ENCODE data around the gene STAT4. TPM values are rescaled to one million over a fixed set of nuclear protein-coding genes. Genes with fewer than 3 reads are reported as not detected.

The STAT4 gene
- total and polyA plus RNA-seq, 4 donors: 0.85 to 7.9 (median 3.2) TPM

DNA sequence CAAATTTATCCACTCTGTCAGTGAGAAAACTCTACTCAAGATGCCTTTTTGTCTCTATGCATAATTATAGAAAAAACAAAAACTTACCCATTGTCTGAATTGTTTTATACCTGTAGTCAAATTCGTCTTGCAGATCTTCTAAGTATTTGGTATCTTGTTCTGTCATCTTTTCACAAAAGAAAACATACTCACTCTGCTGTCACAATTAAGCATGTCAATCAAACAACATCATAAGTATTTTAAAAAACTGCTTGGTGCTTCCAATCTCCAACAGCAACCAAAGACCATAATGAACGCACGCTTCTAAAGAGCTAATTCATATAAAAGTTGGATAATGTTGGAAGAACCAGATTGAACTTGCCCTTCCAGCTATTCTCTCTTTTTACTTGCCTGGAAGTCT, 81.2 kb downstream of the STAT4 start:
- H3K9ac ChIP-seq (ENCODE audit: low read depth in 1 of 2, low read length in 2 of 2): no peak overlapping the region
- DNase-seq (ENCODE audit: low spot score): no peak
- no peaks in the 10 kb centered on the region for H3K27me3 ChIP-seq (ENCODE audit: control insufficient read depth in 4 of 4, insufficient read depth in 4 of 4, low read length in 3 of 4)
- H3K27ac ChIP-seq (ENCODE audit: low read depth in 1 of 2, low read length in 2 of 2): no peak overlapping the region
- H3K4me3 ChIP-seq (ENCODE audit: low read depth in 1 of 3, low read length in 3 of 3): no peak overlapping the region
- WGBS: 94% methylated on average over 3 of the region's 3 CpGs
- peaks cover 0 to 3% (median 0%) of the 10 kb centered on the region in 4 donors for H3K4me1 ChIP-seq (ENCODE audit: control insufficient read depth in 4 of 4, insufficient read depth in 4 of 4, low read length in 3 of 4)
- no peaks in the 10 kb centered on the region for H3K9me3 ChIP-seq (ENCODE audit: control insufficient read depth in 4 of 4, low read length in 3 of 4)
- TF ChIP-seq, protein P1, sequence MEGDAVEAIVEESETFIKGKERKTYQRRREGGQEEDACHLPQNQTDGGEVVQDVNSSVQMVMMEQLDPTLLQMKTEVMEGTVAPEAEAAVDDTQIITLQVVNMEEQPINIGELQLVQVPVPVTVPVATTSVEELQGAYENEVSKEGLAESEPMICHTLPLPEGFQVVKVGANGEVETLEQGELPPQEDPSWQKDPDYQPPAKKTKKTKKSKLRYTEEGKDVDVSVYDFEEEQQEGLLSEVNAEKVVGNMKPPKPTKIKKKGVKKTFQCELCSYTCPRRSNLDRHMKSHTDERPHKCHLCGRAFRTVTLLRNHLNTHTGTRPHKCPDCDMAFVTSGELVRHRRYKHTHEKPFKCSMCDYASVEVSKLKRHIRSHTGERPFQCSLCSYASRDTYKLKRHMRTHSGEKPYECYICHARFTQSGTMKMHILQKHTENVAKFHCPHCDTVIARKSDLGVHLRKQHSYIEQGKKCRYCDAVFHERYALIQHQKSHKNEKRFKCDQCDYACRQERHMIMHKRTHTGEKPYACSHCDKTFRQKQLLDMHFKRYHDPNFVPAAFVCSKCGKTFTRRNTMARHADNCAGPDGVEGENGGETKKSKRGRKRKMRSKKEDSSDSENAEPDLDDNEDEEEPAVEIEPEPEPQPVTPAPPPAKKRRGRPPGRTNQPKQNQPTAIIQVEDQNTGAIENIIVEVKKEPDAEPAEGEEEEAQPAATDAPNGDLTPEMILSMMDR (IDR thresholded peaks at IDR 0.05; ENCODE audit: low read depth, low read length, missing input control): no peak
- TF ChIP-seq NR2F2 (IDR thresholded peaks at IDR 0.05) (no peak), FOXA2 (IDR thresholded peaks at IDR 0.05) (no peak), EGR1 (IDR thresholded peaks at IDR 0.05; ENCODE audit: low read depth in 2 of 2) (no peak), RXRA (IDR thresholded peaks at IDR 0.05) (no peak), GABPA (IDR thresholded peaks at IDR 0.05 in 1 of 2, conservative IDR thresholded peaks at IDR 0.05 in 1 of 2) (no peak)
- TF ChIP-seq, protein P2, sequence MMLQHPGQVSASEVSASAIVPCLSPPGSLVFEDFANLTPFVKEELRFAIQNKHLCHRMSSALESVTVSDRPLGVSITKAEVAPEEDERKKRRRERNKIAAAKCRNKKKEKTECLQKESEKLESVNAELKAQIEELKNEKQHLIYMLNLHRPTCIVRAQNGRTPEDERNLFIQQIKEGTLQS (IDR thresholded peaks at IDR 0.05): no peak
- TF ChIP-seq, protein P3, sequence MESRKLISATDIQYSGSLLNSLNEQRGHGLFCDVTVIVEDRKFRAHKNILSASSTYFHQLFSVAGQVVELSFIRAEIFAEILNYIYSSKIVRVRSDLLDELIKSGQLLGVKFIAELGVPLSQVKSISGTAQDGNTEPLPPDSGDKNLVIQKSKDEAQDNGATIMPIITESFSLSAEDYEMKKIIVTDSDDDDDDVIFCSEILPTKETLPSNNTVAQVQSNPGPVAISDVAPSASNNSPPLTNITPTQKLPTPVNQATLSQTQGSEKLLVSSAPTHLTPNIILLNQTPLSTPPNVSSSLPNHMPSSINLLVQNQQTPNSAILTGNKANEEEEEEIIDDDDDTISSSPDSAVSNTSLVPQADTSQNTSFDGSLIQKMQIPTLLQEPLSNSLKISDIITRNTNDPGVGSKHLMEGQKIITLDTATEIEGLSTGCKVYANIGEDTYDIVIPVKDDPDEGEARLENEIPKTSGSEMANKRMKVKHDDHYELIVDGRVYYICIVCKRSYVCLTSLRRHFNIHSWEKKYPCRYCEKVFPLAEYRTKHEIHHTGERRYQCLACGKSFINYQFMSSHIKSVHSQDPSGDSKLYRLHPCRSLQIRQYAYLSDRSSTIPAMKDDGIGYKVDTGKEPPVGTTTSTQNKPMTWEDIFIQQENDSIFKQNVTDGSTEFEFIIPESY (IDR thresholded peaks at IDR 0.05): no peak
- H3K36me3 ChIP-seq (ENCODE audit: control insufficient read depth in 4 of 4, insufficient read depth in 3 of 4, low read depth in 1 of 4, low read length in 3 of 4): peaks cover 0 to 1% (median 0%) of the 10 kb centered on the region in 4 donors

DNA sequence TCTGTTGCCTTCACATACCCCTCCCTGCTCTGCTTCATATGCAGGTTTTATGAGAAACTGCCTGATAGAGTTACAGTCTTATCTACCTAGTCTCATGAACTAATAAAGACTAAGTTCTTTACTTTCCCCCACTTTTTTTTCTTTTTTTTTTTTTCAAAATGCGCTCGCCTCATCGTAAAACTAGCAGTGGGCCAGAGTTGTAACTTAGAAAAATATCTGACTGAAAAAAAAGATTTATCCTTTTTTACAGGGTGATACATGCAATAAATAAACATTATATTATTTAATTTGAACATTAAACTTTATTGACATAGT, 83.9 kb downstream of the STAT4 start:
- no peak for DNase-seq (ENCODE audit: low spot score)
- H3K4me3 ChIP-seq (ENCODE audit: low read depth in 1 of 3, low read length in 3 of 3): no peak overlapping the region
- peaks cover 0 to 2% (median under 1%) of the 10 kb centered on the region in 4 donors for H3K36me3 ChIP-seq (ENCODE audit: control insufficient read depth in 4 of 4, insufficient read depth in 3 of 4, low read depth in 1 of 4, low read length in 3 of 4)
- no peaks in the 10 kb centered on the region for H3K9me3 ChIP-seq (ENCODE audit: control insufficient read depth in 4 of 4, low read length in 3 of 4)
- WGBS: 97% methylated on average over 3 of the region's 3 CpGs
- H3K27ac ChIP-seq (ENCODE audit: low read depth in 1 of 2, low read length in 2 of 2): no peak overlapping the region
- H3K27me3 ChIP-seq (ENCODE audit: control insufficient read depth in 4 of 4, insufficient read depth in 4 of 4, low read length in 3 of 4): no peaks in the 10 kb centered on the region
- H3K4me1 ChIP-seq (ENCODE audit: control insufficient read depth in 4 of 4, insufficient read depth in 4 of 4, low read length in 3 of 4): peaks cover 0 to 3% (median 0%) of the 10 kb centered on the region in 4 donors
- TF ChIP-seq, protein P4, sequence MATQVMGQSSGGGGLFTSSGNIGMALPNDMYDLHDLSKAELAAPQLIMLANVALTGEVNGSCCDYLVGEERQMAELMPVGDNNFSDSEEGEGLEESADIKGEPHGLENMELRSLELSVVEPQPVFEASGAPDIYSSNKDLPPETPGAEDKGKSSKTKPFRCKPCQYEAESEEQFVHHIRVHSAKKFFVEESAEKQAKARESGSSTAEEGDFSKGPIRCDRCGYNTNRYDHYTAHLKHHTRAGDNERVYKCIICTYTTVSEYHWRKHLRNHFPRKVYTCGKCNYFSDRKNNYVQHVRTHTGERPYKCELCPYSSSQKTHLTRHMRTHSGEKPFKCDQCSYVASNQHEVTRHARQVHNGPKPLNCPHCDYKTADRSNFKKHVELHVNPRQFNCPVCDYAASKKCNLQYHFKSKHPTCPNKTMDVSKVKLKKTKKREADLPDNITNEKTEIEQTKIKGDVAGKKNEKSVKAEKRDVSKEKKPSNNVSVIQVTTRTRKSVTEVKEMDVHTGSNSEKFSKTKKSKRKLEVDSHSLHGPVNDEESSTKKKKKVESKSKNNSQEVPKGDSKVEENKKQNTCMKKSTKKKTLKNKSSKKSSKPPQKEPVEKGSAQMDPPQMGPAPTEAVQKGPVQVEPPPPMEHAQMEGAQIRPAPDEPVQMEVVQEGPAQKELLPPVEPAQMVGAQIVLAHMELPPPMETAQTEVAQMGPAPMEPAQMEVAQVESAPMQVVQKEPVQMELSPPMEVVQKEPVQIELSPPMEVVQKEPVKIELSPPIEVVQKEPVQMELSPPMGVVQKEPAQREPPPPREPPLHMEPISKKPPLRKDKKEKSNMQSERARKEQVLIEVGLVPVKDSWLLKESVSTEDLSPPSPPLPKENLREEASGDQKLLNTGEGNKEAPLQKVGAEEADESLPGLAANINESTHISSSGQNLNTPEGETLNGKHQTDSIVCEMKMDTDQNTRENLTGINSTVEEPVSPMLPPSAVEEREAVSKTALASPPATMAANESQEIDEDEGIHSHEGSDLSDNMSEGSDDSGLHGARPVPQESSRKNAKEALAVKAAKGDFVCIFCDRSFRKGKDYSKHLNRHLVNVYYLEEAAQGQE (IDR thresholded peaks at IDR 0.05): no peak
- TF ChIP-seq TAF1 (conservative IDR thresholded peaks at IDR 0.05) (no peak), FOXA2 (IDR thresholded peaks at IDR 0.05) (no peak), RAD21 (IDR thresholded peaks at IDR 0.05) (no peak), HNF4A (conservative IDR thresholded peaks at IDR 0.05) (no peak), HNF4G (IDR thresholded peaks at IDR 0.05) (no peak), NR2F2 (IDR thresholded peaks at IDR 0.05) (no peak)
- TF ChIP-seq, protein P3 (IDR thresholded peaks at IDR 0.05): no peak
- TF ChIP-seq, protein P1 (IDR thresholded peaks at IDR 0.05; ENCODE audit: low read depth, low read length, missing input control): no peak
- TF ChIP-seq, protein P5, sequence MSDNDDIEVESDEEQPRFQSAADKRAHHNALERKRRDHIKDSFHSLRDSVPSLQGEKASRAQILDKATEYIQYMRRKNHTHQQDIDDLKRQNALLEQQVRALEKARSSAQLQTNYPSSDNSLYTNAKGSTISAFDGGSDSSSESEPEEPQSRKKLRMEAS (IDR thresholded peaks at IDR 0.05): no peak
- H3K9ac ChIP-seq (ENCODE audit: low read depth in 1 of 2, low read length in 2 of 2): no peak overlapping the region

Data from liver (tissue), 9 donors.